Fibroblast of mammary gland (primary cell): ENCODE measurements around the gene TMEM19.
"Not testable (repeated sequence)": the region's sequence is repeated elsewhere in the genome, so short reads cannot be mapped to it uniquely, and the experiment has no call there.

Experiments used
- DNase-seq: peaks from one replicate; pipeline ENCODE4 v3.0.0-alpha.2; 2010; ENCODE audit warnings: low read depth
- H3K4me3 ChIP-seq: 2 replicates; pipeline ENCODE4 v1.5.1; 2011; ENCODE audit warnings: low read depth, mild to moderate bottlenecking, low read length, moderate library complexity; ENCODE audit not compliant: control insufficient read depth
- CTCF ChIP-seq: conservative IDR thresholded peaks from 2 replicates; pipeline ENCODE4 v1.5.1; 2011; ENCODE audit warnings: low read depth, low read length, inconsistent platforms; ENCODE audit not compliant: control insufficient read depth, insufficient read depth

The TMEM19 gene

GRCh38 chr12:71684081-71684480 lies 1.8 kb upstream of the TMEM19 start:
- peak overlapping the region; percentile 29 for H3K4me3 ChIP-seq
- TF ChIP-seq CTCF, result no peak
- peak; percentile 63 for DNase-seq

- no peak for TF ChIP-seq CTCF
- DNase-seq, result no peak
- peak overlapping the region; percentile 67 for H3K4me3 ChIP-seq
Measured at GRCh38 chr12:71685312-71685906, 473 bp upstream of the TMEM19 start.

GRCh38 chr12:71686658-71687025 lies 760 bp downstream of the TMEM19 start:
- DNase-seq, result peak; percentile 60
- no peak for TF ChIP-seq CTCF
- H3K4me3 ChIP-seq, result peak overlapping the region; percentile 67

- DNase-seq, result not testable (repeated sequence)
- peak overlapping the region; percentile 67 for H3K4me3 ChIP-seq
Measured at GRCh38 chr12:71687172-71687571, 1.3 kb downstream of the TMEM19 start.

- DNase-seq, result no peak
- no peak for TF ChIP-seq CTCF
- H3K4me3 ChIP-seq, result no peak overlapping the region
Measured at GRCh38 chr12:71688961-71689570, 3.2 kb downstream of the TMEM19 start.

- TF ChIP-seq CTCF, result no peak
- no peak for DNase-seq
- H3K4me3 ChIP-seq, result no peak overlapping the region
Measured at GRCh38 chr12:71691504-71692129, 5.7 kb downstream of the TMEM19 start.

- no peak for DNase-seq
- H3K4me3 ChIP-seq, result no peak overlapping the region
- TF ChIP-seq CTCF, result no peak
Measured at GRCh38 chr12:71693126-71693525, 7.2 kb downstream of the TMEM19 start.

GRCh38 chr12:71693651-71694050 lies 7.8 kb downstream of the TMEM19 start:
- not testable (repeated sequence) for DNase-seq, H3K4me3 ChIP-seq
